Measurements from ENCODE around the gene HDAC10. TPM values are rescaled to one million over a fixed set of nuclear protein-coding genes. Genes with fewer than 3 reads are reported as not detected.

The HDAC10 gene
- polyA plus RNA-seq, 1 of the 3 experiments (the other 2 are of a cell fraction) = 51.9 TPM

DNA sequence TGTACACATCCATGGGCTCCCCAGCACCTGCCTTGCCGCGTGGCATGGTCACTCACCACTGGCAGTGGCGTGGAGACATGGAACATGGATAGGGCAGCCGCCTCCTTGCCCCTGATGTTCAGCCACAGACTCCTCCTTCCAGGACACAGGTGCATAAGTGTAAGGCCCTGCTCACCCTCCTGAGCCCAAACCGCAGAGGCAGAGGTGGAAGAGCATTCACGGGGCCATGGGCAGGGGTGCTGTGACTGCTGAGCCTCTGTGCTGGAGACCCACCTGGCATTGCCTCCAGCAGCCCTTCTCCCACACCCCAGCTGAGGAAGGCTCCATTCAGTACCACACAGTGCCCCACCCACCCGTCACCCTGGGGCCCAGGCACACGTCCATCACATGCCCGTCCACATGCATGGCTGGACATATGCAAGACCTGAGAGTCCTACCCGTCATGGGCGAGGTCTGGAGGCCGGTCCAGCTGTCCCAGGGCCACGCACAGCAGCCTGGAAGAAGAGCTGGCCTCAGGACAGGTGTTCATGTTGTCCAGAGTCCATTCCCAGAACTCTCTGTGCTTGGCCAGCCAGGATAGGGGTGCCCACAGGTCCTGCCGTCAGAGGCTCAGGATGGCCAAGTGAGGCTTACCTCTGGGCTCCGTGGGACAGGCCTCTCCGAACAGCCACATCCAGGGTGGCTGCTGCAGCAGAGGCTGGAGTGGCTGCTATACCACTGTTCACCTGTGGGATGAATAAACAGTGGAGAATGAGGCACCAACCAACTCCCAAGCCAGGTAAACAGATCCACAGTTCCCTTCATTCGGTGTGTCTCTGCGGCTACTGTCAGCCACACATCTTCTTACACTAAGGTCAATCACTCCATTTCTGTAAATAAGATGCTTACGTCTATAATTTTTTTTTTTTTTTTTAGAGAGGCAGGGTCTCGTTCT, 4.6 kb downstream of the HDAC10 start:
- no peak for DNase-seq
- peaks cover 21% of the 10 kb centered on the region for H3F3A ChIP-seq (replicated peaks; ENCODE audit: insufficient read depth)
- no peak overlapping the region; the same call in 1 of the 2 replicates for H3K4me2 ChIP-seq
- CTCF ChIA-PET = interaction anchor here (0.8 to 3.4 kb wide), 4 partner anchors 9 to 95 kb away, joined by 3 to 20 read pairs (median 4); partner anchors contain the start of gene DENND6B
- TF ChIP-seq MEF2A (IDR thresholded peaks at IDR 0.05; ENCODE audit: borderline replicate concordance, low read depth) (no peak), RXRA (IDR thresholded peaks at IDR 0.05; ENCODE audit: borderline replicate concordance, low read depth) (no peak), RAD21 (IDR thresholded peaks at IDR 0.05; ENCODE audit: low read length) (no peak), YY1 (IDR thresholded peaks at IDR 0.05; ENCODE audit: low read depth) (no peak), TEAD4 (IDR thresholded peaks at IDR 0.05; ENCODE audit: borderline replicate concordance, insufficient read depth) (no peak)
- TF ChIP-seq, protein P1, sequence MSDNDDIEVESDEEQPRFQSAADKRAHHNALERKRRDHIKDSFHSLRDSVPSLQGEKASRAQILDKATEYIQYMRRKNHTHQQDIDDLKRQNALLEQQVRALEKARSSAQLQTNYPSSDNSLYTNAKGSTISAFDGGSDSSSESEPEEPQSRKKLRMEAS (IDR thresholded peaks at IDR 0.05; ENCODE audit: low read depth) = no peak
- 97% methylated on average over 9 of the region's 20 CpGs for WGBS (ENCODE audit: low lambda C conversion rate)
- no peak overlapping the region for H3K9ac ChIP-seq
- H3K4me3 ChIP-seq (ENCODE audit: low read depth in 2 of 2, low read length in 1 of 2) = peak overlapping the region in 1 of 2 experiments; percentile 92; a peak in 1 of 4 replicates
- no peaks in the 10 kb centered on the region for H3K27me3 ChIP-seq (ENCODE audit: insufficient read depth)
- H3K27ac ChIP-seq (ENCODE audit: low read depth in 2 of 2, low read length in 1 of 2) = no peak overlapping the region; a peak in 2 of 4 replicates
- peaks cover 64% of the 10 kb centered on the region for H3K79me2 ChIP-seq (ENCODE audit: insufficient read depth)
- H3K4me1 ChIP-seq (ENCODE audit: control insufficient read depth in 1 of 2, insufficient read depth in 2 of 2, low read depth in 1 of 2, low read length in 1 of 2) = peaks cover 9 to 64% of the 10 kb centered on the region in 2 experiments; a peak in 2 of 4 replicates
- no peaks in the 10 kb centered on the region for H3K9me2 ChIP-seq
- no peak overlapping the region for H2AFZ ChIP-seq (ENCODE audit: low read depth)
- H3K9me3 ChIP-seq = no peaks in the 10 kb centered on the region
- POLR2A ChIA-PET = interaction anchor here (0.7 kb wide), 1 partner anchor 101 kb away, joined by 3 read pairs; no protein-coding TSS in a partner anchor
- H4K20me1 ChIP-seq (ENCODE audit: insufficient read depth) = peaks cover 16% of the 10 kb centered on the region
- peaks cover 5 to 22% of the 10 kb centered on the region in 2 experiments for H3K36me3 ChIP-seq (replicated peaks in 1 of 2; ENCODE audit: control insufficient read depth in 1 of 2, insufficient read depth in 2 of 2, low read length in 1 of 2)

DNA sequence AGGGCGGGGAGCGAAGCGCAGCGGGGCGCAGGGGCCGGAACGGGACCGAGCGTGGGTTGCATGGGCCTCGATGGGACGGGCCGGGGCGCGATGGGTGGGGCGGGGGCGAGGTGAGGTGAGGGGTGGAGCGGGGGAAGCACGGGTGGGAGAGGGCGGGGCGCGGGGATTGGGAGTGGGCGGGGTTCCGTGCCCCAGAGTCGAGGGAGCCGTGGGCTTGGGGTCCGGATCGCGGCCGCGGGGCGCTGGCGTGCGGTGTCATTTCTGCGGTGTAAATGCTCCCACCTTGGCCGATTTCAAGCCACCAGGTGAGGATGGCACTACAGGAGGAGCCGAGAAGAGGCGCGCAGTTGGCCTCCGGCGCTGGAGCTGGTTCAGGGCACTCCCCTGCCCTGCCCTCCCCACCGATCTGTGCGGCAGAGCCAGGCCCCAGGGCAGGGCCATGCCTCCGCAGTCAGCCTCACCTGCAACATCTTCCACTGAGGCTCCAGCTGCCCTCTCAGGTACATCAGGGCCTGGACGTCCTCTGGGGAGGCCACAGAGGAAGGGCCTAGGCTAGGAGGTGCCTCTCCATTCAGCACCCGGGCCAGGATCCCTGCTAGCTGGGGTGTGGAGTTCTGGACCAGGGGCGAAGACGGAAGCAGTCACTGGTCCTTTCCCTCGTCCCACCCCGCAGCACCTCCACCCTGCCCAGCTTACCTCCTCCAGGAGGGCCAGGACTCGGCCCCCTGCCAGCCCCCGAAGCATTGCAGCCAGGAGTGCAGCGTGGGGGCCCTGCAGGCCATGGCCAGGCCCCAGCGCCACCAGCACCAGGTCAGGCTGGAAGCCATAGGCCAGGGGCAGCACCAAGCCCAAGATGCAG, 5.6 kb downstream of the HDAC10 start:
- H3K27me3 ChIP-seq (ENCODE audit: insufficient read depth) = no peaks in the 10 kb centered on the region
- H3K27ac ChIP-seq (ENCODE audit: low read depth in 2 of 2, low read length in 1 of 2) = peak overlapping the region; percentile 81 to 96
- peak; percentile 86 for DNase-seq
- no peaks in the 10 kb centered on the region for H3K9me3 ChIP-seq
- peaks cover 9 to 66% of the 10 kb centered on the region in 2 experiments; a peak in 2 of 4 replicates for H3K4me1 ChIP-seq (ENCODE audit: control insufficient read depth in 1 of 2, insufficient read depth in 2 of 2, low read depth in 1 of 2, low read length in 1 of 2)
- H3K36me3 ChIP-seq (replicated peaks in 1 of 2; ENCODE audit: control insufficient read depth in 1 of 2, insufficient read depth in 2 of 2, low read length in 1 of 2) = peaks cover 5 to 22% of the 10 kb centered on the region in 2 experiments
- TF ChIP-seq TCF12 (IDR thresholded peaks at IDR 0.05) = no peak
- peak overlapping the region; percentile 85 for H3K4me2 ChIP-seq
- H3K79me2 ChIP-seq (ENCODE audit: insufficient read depth) = peaks cover 75% of the 10 kb centered on the region
- H3K4me3 ChIP-seq (ENCODE audit: low read depth in 2 of 2, low read length in 1 of 2) = peak overlapping the region; percentile 84 to 92
- POLR2A ChIA-PET = no interaction called here
- WGBS (ENCODE audit: low lambda C conversion rate) = 4% methylated on average over 30 of the region's 53 CpGs
- H3K9ac ChIP-seq = peak overlapping the region; percentile 84
- no peaks in the 10 kb centered on the region for H3K9me2 ChIP-seq
- CTCF ChIA-PET = interaction anchor here (0.8 to 3.4 kb wide), 6 partner anchors 8 to 280 kb away, joined by 3 to 20 read pairs (median 4); partner anchors contain the start of genes DENND6B and SCO2
- peaks cover 27% of the 10 kb centered on the region for H4K20me1 ChIP-seq (ENCODE audit: insufficient read depth)
- peak overlapping the region; percentile 65; the same call in 1 of the 2 replicates for H2AFZ ChIP-seq (ENCODE audit: low read depth)
- H3F3A ChIP-seq (replicated peaks; ENCODE audit: insufficient read depth) = peaks cover 19% of the 10 kb centered on the region
